Measurements from ENCODE around the gene ZNF441.
A peak's percentile ranks its signal among the peaks of the same experiment; 100 is the strongest.

DNA sequence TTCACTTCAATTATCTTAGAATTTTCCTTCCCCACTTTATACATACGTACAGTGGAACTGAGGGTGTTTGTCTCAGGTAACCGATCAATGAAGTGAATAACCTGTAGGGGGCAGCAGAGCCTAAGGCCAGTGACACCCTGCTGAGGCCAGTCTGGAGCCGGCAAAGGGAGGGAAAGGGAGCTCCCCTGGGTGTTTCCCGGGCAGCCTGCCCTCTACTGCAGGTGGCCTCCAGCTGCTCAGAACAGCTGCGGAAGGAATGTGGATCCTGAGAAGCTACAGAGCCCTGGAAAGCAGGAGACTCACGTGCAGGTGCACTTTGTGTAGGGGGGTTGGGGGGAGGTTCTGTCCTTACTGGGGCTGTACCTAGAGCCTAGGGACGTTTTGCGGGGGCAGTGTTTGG is 30.7 kb downstream of the ZNF441 start:
- TF ChIP-seq, protein P1, sequence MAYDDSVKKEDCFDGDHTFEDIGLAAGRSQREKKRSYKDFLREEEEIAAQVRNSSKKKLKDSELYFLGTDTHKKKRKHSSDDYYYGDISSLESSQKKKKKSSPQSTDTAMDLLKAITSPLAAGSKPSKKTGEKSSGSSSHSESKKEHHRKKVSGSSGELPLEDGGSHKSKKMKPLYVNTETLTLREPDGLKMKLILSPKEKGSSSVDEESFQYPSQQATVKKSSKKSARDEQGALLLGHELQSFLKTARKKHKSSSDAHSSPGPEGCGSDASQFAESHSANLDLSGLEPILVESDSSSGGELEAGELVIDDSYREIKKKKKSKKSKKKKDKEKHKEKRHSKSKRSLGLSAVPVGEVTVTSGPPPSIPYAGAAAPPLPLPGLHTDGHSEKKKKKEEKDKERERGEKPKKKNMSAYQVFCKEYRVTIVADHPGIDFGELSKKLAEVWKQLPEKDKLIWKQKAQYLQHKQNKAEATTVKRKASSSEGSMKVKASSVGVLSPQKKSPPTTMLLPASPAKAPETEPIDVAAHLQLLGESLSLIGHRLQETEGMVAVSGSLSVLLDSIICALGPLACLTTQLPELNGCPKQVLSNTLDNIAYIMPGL (CRISPR knock-in tag; IDR thresholded peaks at IDR 0.05) = no peak
- TF ChIP-seq FOXK1 (CRISPR knock-in tag; IDR thresholded peaks at IDR 0.05) = 0 out of 2 replicates have a peak, but pooled peaks have one; percentile 22
- no peak for TF ChIP-seq ETV6 (CRISPR knock-in tag; IDR thresholded peaks at IDR 0.05)
- TF ChIP-seq, protein P2, sequence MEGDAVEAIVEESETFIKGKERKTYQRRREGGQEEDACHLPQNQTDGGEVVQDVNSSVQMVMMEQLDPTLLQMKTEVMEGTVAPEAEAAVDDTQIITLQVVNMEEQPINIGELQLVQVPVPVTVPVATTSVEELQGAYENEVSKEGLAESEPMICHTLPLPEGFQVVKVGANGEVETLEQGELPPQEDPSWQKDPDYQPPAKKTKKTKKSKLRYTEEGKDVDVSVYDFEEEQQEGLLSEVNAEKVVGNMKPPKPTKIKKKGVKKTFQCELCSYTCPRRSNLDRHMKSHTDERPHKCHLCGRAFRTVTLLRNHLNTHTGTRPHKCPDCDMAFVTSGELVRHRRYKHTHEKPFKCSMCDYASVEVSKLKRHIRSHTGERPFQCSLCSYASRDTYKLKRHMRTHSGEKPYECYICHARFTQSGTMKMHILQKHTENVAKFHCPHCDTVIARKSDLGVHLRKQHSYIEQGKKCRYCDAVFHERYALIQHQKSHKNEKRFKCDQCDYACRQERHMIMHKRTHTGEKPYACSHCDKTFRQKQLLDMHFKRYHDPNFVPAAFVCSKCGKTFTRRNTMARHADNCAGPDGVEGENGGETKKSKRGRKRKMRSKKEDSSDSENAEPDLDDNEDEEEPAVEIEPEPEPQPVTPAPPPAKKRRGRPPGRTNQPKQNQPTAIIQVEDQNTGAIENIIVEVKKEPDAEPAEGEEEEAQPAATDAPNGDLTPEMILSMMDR (IDR thresholded peaks at IDR 0.05) = peak; percentile 87
- no peak for TF ChIP-seq SP1 (CRISPR knock-in tag; conservative IDR thresholded peaks at IDR 0.05)
- no peak for TF ChIP-seq NFE2L1 (CRISPR knock-in tag; IDR thresholded peaks at IDR 0.05)
- TF ChIP-seq, protein P3, sequence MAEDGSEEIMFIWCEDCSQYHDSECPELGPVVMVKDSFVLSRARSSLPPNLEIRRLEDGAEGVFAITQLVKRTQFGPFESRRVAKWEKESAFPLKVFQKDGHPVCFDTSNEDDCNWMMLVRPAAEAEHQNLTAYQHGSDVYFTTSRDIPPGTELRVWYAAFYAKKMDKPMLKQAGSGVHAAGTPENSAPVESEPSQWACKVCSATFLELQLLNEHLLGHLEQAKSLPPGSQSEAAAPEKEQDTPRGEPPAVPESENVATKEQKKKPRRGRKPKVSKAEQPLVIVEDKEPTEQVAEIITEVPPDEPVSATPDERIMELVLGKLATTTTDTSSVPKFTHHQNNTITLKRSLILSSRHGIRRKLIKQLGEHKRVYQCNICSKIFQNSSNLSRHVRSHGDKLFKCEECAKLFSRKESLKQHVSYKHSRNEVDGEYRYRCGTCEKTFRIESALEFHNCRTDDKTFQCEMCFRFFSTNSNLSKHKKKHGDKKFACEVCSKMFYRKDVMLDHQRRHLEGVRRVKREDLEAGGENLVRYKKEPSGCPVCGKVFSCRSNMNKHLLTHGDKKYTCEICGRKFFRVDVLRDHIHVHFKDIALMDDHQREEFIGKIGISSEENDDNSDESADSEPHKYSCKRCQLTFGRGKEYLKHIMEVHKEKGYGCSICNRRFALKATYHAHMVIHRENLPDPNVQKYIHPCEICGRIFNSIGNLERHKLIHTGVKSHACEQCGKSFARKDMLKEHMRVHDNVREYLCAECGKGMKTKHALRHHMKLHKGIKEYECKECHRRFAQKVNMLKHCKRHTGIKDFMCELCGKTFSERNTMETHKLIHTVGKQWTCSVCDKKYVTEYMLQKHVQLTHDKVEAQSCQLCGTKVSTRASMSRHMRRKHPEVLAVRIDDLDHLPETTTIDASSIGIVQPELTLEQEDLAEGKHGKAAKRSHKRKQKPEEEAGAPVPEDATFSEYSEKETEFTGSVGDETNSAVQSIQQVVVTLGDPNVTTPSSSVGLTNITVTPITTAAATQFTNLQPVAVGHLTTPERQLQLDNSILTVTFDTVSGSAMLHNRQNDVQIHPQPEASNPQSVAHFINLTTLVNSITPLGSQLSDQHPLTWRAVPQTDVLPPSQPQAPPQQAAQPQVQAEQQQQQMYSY (CRISPR knock-in tag; IDR thresholded peaks at IDR 0.05) = no peak
- no peak for TF ChIP-seq CREM (CRISPR knock-in tag; IDR thresholded peaks at IDR 0.05)
- no peak for TF ChIP-seq NR1H2 (CRISPR knock-in tag; IDR thresholded peaks at IDR 0.05)
